Measurements from ENCODE around the gene MTAP.

Gene MTAP

GRCh38 chr9:21902136-21902535 is 99.7 kb downstream of the MTAP start:
- DNase-seq: no peak
- Histone ChIP-seq H3K4me3 (ENCODE audit: low read length) (no peak overlapping the region), H3K9me2 (replicated peaks; ENCODE audit: insufficient read depth, low read length) (no peaks in the 10 kb centered on the region), H4K20me1 (ENCODE audit: insufficient read depth, low read length) (no peaks in the 10 kb centered on the region), H2AFZ (ENCODE audit: low read length) (no peak overlapping the region), H3K9ac (ENCODE audit: low read length) (no peak overlapping the region), H3K9me3 (replicated peaks; ENCODE audit: insufficient read depth, low read length) (no peaks in the 10 kb centered on the region), H3K27ac (ENCODE audit: low read length) (no peak overlapping the region), H3K36me3 (replicated peaks; ENCODE audit: insufficient read depth, low read length) (no peaks in the 10 kb centered on the region), H3K27me3 (replicated peaks; ENCODE audit: insufficient read depth, low read length) (no peaks in the 10 kb centered on the region), H3K79me2 (ENCODE audit: low read length) (no peaks in the 10 kb centered on the region), H3K4me1 (ENCODE audit: low read length) (peaks cover 5% of the 10 kb centered on the region; the same call in 1 of the 2 replicates), H3F3A (ENCODE audit: insufficient read depth, low read length) (no peaks in the 10 kb centered on the region), H3K4me2 (ENCODE audit: low read depth, low read length) (no peak overlapping the region)
- no peak for TF ChIP-seq EZH2 (optimal IDR thresholded peaks at IDR 0.05; ENCODE audit: low read depth, low read length)
- TF ChIP-seq CTCF (IDR thresholded peaks at IDR 0.05; ENCODE audit: low read length): no peak
- TF ChIP-seq EZH2phosphoT487 (IDR thresholded peaks at IDR 0.05; ENCODE audit: low read length): no peak

GRCh38 chr9:21903380-21903965 is 101.0 kb downstream of the MTAP start:
- Histone ChIP-seq H3K9me3 (replicated peaks; ENCODE audit: insufficient read depth, low read length) (no peaks in the 10 kb centered on the region), H3K36me3 (replicated peaks; ENCODE audit: insufficient read depth, low read length) (no peaks in the 10 kb centered on the region), H3K79me2 (ENCODE audit: low read length) (no peaks in the 10 kb centered on the region), H3K9me2 (replicated peaks; ENCODE audit: insufficient read depth, low read length) (no peaks in the 10 kb centered on the region), H2AFZ (ENCODE audit: low read length) (no peak overlapping the region), H3K4me2 (ENCODE audit: low read depth, low read length) (no peak overlapping the region), H3K9ac (ENCODE audit: low read length) (no peak overlapping the region), H3F3A (ENCODE audit: insufficient read depth, low read length) (no peaks in the 10 kb centered on the region), H3K4me1 (ENCODE audit: low read length) (peaks cover 5% of the 10 kb centered on the region; the same call in 1 of the 2 replicates), H3K27me3 (replicated peaks; ENCODE audit: insufficient read depth, low read length) (no peaks in the 10 kb centered on the region), H3K4me3 (ENCODE audit: low read length) (no peak overlapping the region), H3K27ac (ENCODE audit: low read length) (no peak overlapping the region), H4K20me1 (ENCODE audit: insufficient read depth, low read length) (no peaks in the 10 kb centered on the region)
- no peak for DNase-seq
- TF ChIP-seq CTCF (IDR thresholded peaks at IDR 0.05; ENCODE audit: low read length) (no peak), EZH2phosphoT487 (IDR thresholded peaks at IDR 0.05; ENCODE audit: low read length) (no peak), EZH2 (optimal IDR thresholded peaks at IDR 0.05; ENCODE audit: low read depth, low read length) (no peak)

GRCh38 chr9:21904371-21904770 is 101.9 kb downstream of the MTAP start:
- H2AFZ ChIP-seq (ENCODE audit: low read length): no peak overlapping the region
- H3K9me3 ChIP-seq (replicated peaks; ENCODE audit: insufficient read depth, low read length): no peaks in the 10 kb centered on the region
- H3K4me3 ChIP-seq (ENCODE audit: low read length): no peak overlapping the region
- H3K9ac ChIP-seq (ENCODE audit: low read length): no peak overlapping the region
- TF ChIP-seq EZH2phosphoT487 (IDR thresholded peaks at IDR 0.05; ENCODE audit: low read length) (no peak), CTCF (IDR thresholded peaks at IDR 0.05; ENCODE audit: low read length) (no peak), EZH2 (optimal IDR thresholded peaks at IDR 0.05; ENCODE audit: low read depth, low read length) (no peak)
- H4K20me1 ChIP-seq (ENCODE audit: insufficient read depth, low read length): no peaks in the 10 kb centered on the region
- H3F3A ChIP-seq (ENCODE audit: insufficient read depth, low read length): no peaks in the 10 kb centered on the region
- H3K27ac ChIP-seq (ENCODE audit: low read length): no peak overlapping the region
- H3K79me2 ChIP-seq (ENCODE audit: low read length): no peaks in the 10 kb centered on the region
- DNase-seq: no peak
- H3K4me1 ChIP-seq (ENCODE audit: low read length): peaks cover 5% of the 10 kb centered on the region; the same call in 1 of the 2 replicates
- H3K27me3 ChIP-seq (replicated peaks; ENCODE audit: insufficient read depth, low read length): no peaks in the 10 kb centered on the region
- H3K9me2 ChIP-seq (replicated peaks; ENCODE audit: insufficient read depth, low read length): no peaks in the 10 kb centered on the region
- no peak overlapping the region for H3K4me2 ChIP-seq (ENCODE audit: low read depth, low read length)
- no peaks in the 10 kb centered on the region for H3K36me3 ChIP-seq (replicated peaks; ENCODE audit: insufficient read depth, low read length)

Data from MM.1S (cell line).